HL-60 (cell line): ENCODE data around the gene KIF1B.
"Not testable (repeated sequence)": the region's sequence is repeated elsewhere in the genome, so short reads cannot be mapped to it uniquely, and the experiment has no call there.

Experiments
- DNase-seq, 2 experiments: peaks; one replicate each; pipeline ENCODE4 v3.0.0-alpha.2; 2010 to 2020; ENCODE audit warnings: low read depth in 1 of 2, low spot score in 1 of 2
- H3K27ac ChIP-seq: fragments of 250-450 bp; sonication (Bioruptor Pico); replicated peaks from 2 replicates; pipeline ENCODE4 v1.5.1; 2020; ENCODE audit warnings: mild to moderate bottlenecking, moderate library complexity
- H3K27me3 ChIP-seq: fragments of 250-450 bp; sonication (Bioruptor Pico); 2 replicates; pipeline ENCODE4 v1.5.1; 2021; ENCODE audit warnings: mild to moderate bottlenecking, moderate library complexity; ENCODE audit not compliant: insufficient read depth, poor library complexity, severe bottlenecking
- H3K4me3 ChIP-seq: replicated peaks from 2 replicates; pipeline ENCODE4 v1.5.1; 2011; ENCODE audit warnings: mild to moderate bottlenecking, control low read depth, low read length; ENCODE audit not compliant: insufficient read depth
- GABPA ChIP-seq: IDR thresholded peaks from 2 replicates; pipeline ENCODE4 v1.6.1; 2012; ENCODE audit warnings: low read depth
- POLR2AphosphoS5 ChIP-seq: IDR thresholded peaks from 2 replicates; pipeline ENCODE4 v1.6.1; 2012; ENCODE audit warnings: low read depth
- SPI1 ChIP-seq: IDR thresholded peaks from 2 replicates; pipeline ENCODE4 v1.6.1; 2012; ENCODE audit warnings: low read depth, mild to moderate bottlenecking, borderline replicate concordance
- TF ChIP-seq, protein P1 (sequence below): IDR thresholded peaks from one replicate; pipeline ENCODE4 v1.5.1; 2011; ENCODE audit warnings: low read length, control low read depth, inconsistent platforms; ENCODE audit not compliant: insufficient read depth
- TF ChIP-seq, protein P2 (sequence below): IDR thresholded peaks from 2 replicates; pipeline ENCODE4 v1.6.1; 2012; ENCODE audit warnings: low read depth; ENCODE audit not compliant: insufficient replicate concordance

KIF1B gene

DNA sequence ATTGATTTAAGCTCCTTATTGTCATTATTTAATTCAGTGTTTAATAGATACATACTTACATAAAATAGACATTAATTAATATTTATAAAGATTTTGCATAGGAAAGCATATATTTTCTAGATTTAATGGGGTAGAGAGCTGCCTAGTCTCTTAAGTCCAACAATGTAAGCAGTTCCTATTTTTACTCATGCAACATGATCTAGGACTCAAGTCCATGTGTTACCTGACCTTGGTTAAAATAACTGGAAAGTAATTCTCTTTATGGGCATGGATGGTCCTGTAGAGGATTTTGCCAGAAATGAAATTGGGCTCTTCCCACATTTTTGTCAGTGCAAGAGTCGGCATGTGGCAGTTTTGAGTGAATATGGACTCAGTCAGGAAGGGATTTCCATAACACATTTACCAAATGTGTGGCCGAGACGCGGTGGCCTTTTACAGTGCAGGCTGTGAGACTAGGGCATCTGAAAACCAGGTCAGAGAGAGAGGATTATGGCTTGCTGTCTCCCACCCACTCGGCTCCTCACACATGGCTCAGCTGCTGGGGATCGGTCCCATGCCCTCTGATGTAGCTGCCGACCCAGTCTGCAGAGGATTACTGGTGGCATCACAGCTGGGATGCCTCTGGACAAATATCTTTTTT lies 6.2 kb upstream of the KIF1B start:
- no peak for DNase-seq

DNA sequence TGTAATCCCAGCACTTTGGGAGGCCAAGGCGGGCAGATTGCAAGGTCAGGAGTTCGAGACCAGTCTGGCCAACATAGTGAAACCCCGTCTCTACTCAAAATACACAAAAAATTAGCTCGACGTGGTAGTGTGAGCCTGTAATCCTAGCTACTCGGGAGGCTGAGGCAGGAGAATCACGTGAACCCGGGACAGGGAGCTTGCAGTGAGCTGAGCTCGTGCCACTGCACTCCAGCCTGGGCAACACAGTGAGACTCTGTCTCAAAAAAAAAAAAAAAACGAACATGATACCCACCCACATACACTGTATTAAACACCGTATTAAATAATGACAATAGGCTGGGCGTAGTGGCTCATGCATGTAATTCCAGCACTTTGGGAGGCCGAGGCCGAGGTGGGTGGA lies 5.2 kb upstream of the KIF1B start:
- H3K27ac ChIP-seq, H3K27me3 ChIP-seq, DNase-seq, H3K4me3 ChIP-seq: not testable (repeated sequence)

More for the DNA sequence above, 6.2 kb upstream of the KIF1B start:
- no peaks in the 10 kb centered on the region for H3K27me3 ChIP-seq
- no peak overlapping the region for H3K4me3 ChIP-seq
- 0 out of 2 replicates have a peak, but pooled peaks have one; percentile 15 for TF ChIP-seq SPI1
- no peak for TF ChIP-seq GABPA
- no peak overlapping the region for H3K27ac ChIP-seq

DNA sequence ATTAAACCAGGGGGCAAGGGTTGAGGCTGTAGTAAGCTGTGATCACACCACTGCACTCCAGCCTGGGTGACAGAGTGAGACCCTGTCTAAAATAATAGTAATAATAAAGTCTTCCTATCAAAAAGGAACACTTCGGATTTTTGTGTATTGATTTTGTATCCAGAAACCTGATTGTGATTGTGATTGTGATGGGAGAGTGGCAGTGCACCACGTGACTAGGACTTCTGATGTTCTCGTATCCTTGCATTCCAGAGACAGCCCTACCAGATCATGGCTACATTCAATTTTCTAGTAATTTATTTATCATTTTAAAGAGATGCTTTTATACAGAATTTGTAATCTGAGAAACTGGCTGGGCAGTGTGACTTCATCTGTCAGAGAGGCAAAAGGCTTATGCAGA lies 2.6 kb upstream of the KIF1B start:
- Histone ChIP-seq H3K27me3 (no peaks in the 10 kb centered on the region), H3K4me3 (no peak overlapping the region), H3K27ac (no peak overlapping the region)
- no peak for DNase-seq
- TF ChIP-seq, protein P1, sequence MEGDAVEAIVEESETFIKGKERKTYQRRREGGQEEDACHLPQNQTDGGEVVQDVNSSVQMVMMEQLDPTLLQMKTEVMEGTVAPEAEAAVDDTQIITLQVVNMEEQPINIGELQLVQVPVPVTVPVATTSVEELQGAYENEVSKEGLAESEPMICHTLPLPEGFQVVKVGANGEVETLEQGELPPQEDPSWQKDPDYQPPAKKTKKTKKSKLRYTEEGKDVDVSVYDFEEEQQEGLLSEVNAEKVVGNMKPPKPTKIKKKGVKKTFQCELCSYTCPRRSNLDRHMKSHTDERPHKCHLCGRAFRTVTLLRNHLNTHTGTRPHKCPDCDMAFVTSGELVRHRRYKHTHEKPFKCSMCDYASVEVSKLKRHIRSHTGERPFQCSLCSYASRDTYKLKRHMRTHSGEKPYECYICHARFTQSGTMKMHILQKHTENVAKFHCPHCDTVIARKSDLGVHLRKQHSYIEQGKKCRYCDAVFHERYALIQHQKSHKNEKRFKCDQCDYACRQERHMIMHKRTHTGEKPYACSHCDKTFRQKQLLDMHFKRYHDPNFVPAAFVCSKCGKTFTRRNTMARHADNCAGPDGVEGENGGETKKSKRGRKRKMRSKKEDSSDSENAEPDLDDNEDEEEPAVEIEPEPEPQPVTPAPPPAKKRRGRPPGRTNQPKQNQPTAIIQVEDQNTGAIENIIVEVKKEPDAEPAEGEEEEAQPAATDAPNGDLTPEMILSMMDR: no peak
- no peak for TF ChIP-seq SPI1
- no peak for TF ChIP-seq GABPA
- TF ChIP-seq, protein P2, sequence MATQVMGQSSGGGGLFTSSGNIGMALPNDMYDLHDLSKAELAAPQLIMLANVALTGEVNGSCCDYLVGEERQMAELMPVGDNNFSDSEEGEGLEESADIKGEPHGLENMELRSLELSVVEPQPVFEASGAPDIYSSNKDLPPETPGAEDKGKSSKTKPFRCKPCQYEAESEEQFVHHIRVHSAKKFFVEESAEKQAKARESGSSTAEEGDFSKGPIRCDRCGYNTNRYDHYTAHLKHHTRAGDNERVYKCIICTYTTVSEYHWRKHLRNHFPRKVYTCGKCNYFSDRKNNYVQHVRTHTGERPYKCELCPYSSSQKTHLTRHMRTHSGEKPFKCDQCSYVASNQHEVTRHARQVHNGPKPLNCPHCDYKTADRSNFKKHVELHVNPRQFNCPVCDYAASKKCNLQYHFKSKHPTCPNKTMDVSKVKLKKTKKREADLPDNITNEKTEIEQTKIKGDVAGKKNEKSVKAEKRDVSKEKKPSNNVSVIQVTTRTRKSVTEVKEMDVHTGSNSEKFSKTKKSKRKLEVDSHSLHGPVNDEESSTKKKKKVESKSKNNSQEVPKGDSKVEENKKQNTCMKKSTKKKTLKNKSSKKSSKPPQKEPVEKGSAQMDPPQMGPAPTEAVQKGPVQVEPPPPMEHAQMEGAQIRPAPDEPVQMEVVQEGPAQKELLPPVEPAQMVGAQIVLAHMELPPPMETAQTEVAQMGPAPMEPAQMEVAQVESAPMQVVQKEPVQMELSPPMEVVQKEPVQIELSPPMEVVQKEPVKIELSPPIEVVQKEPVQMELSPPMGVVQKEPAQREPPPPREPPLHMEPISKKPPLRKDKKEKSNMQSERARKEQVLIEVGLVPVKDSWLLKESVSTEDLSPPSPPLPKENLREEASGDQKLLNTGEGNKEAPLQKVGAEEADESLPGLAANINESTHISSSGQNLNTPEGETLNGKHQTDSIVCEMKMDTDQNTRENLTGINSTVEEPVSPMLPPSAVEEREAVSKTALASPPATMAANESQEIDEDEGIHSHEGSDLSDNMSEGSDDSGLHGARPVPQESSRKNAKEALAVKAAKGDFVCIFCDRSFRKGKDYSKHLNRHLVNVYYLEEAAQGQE: no peak
- TF ChIP-seq POLR2AphosphoS5: no peak

DNA sequence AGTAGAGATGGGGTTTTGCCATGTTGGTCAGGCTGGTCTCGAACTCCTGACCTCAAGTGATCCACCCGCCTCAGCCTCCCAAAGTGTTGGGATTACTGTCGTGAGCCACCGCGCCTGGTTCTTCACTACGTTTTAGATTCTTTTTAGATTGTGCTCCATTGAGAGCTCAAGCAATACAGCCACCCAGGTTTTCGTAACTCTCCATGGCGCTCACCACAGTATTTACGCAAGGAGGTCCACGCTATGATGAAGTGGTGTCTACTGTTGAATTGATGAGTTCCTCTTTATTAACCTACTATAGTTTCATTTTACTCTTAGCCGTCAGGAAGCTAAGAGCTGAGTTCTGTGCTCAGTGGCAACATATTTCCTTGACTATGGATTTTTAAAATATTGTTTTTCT lies 1.8 kb upstream of the KIF1B start:
- TF ChIP-seq SPI1 (peak; percentile 92), GABPA (no peak), POLR2AphosphoS5 (no peak)
- no peak overlapping the region for H3K4me3 ChIP-seq
- no peaks in the 10 kb centered on the region for H3K27me3 ChIP-seq
- H3K27ac ChIP-seq: peak overlapping the region; percentile 18; the same call in 1 of the 2 replicates
- peak; percentile 71 to 92 for DNase-seq

DNA sequence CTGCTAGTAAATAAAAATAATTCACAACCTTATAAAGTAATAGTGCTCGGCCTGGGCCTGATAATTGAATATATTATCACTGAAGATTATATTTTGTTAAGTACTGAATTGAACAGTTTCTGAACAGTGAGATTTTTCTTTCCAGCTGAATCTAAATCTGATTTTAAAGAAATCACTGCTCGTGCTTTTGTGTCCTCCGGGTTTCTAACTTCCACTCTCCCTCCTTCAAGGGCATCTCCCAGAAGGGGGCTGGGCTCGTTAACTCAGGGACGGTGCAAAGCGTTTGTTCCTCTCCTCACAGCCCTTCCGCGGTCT lies 823 bp upstream of the KIF1B start:
- DNase-seq: no peak
- H3K27ac ChIP-seq: peak overlapping the region; percentile 30
- peak overlapping the region; percentile 66 for H3K4me3 ChIP-seq
- TF ChIP-seq SPI1 (no peak), GABPA (no peak), POLR2AphosphoS5 (no peak)
- TF ChIP-seq, protein P2: no peak
- TF ChIP-seq, protein P1: no peak
- no peaks in the 10 kb centered on the region for H3K27me3 ChIP-seq
